K562 (cell line): ENCODE results near the gene TBL1X. TPM values are rescaled to one million over a fixed set of nuclear protein-coding genes. Genes with fewer than 3 reads are reported as not detected.
A peak's percentile ranks its signal among the peaks of the same experiment; 100 is the strongest.

ENCODE experiments used
- ATF1 ChIP-seq, 2 experiments: fragments of 450-650 bp in 1 of 2; IDR thresholded peaks; 2 replicates each; pipeline ENCODE4 v1.6.1; 2016; ENCODE audit warnings: missing compliant biosample characterization in 1 of 2, missing genetic modification characterization in 1 of 2
- ATF7 ChIP-seq: fragments of 450-650 bp; IDR thresholded peaks from 2 replicates; pipeline ENCODE4 v1.7.1; 2014; ENCODE audit warnings: mild to moderate bottlenecking, moderate library complexity
- CHD2 ChIP-seq: IDR thresholded peaks from 2 replicates; pipeline ENCODE4 v1.6.1; 2011; ENCODE audit warnings: low read depth, low read length
- IFI16 ChIP-seq: fragments of 250-450 bp; sonication (Bioruptor Pico); IDR thresholded peaks from 2 replicates; pipeline ENCODE4 v2.1.2; 2022; ENCODE audit warnings: mild to moderate bottlenecking, inconsistent platforms
- IRF2 ChIP-seq: sonication (generic); formaldehyde crosslinking; IDR thresholded peaks from 2 replicates; pipeline ENCODE4 v1.8.1; 2022; ENCODE audit warnings: mild to moderate bottlenecking, missing genetic modification reagents
- SMARCA4 ChIP-seq: fragments of 450-650 bp; IDR thresholded peaks from 2 replicates; pipeline ENCODE4 v1.6.1; 2016
- SP1 ChIP-seq: sonication (generic); formaldehyde crosslinking; IDR thresholded peaks from 2 replicates; pipeline ENCODE4 v1.8.1; 2022; ENCODE audit warnings: mild to moderate bottlenecking, missing genetic modification reagents
- STAT5A ChIP-seq: IDR thresholded peaks from 2 replicates; pipeline ENCODE4 v1.6.1; 2012; ENCODE audit warnings: low read length, inconsistent platforms, borderline replicate concordance
- TGIF2 ChIP-seq: sonication (generic); formaldehyde crosslinking; IDR thresholded peaks from 2 replicates; pipeline ENCODE4 v1.8.1; 2022; ENCODE audit warnings: mild to moderate bottlenecking, missing genetic modification reagents, moderate library complexity
- TOE1 ChIP-seq, 2 experiments: fragments of 450-650 bp in 1 of 2; sonication (generic) in 1 of 2; formaldehyde crosslinking in 1 of 2; IDR thresholded peaks; 2 replicates each; pipeline versions ENCODE4 v1.7.1 to v1.8.0; 2016 to 2022; ENCODE audit warnings: borderline replicate concordance in 2 of 2, mild to moderate bottlenecking in 2 of 2, antibody characterized with exemption in 1 of 2, inconsistent platforms in 1 of 2, low read depth in 1 of 2, missing genetic modification reagents in 1 of 2, moderate library complexity in 1 of 2
- ZFPM2 ChIP-seq: fragments of 250-450 bp; sonication (Bioruptor Pico); IDR thresholded peaks from 2 replicates; pipeline ENCODE4 v1.5.1; 2022; ENCODE audit warnings: mild to moderate bottlenecking
- ZNF140 ChIP-seq: fragments of 250-450 bp; sonication (Bioruptor Pico); IDR thresholded peaks from 2 replicates; pipeline ENCODE4 v1.8.0; 2021; ENCODE audit warnings: moderate library complexity, mild to moderate bottlenecking, inconsistent platforms
- ZNF316 ChIP-seq: fragments of 450-650 bp; IDR thresholded peaks from 2 replicates; pipeline ENCODE4 v1.6.1; 2016
- ZNF830 ChIP-seq: fragments of 250-450 bp; sonication (Bioruptor Pico); IDR thresholded peaks from 2 replicates; pipeline ENCODE4 v1.5.0; 2021; ENCODE audit warnings: mild to moderate bottlenecking
- polyA plus RNA-seq, 8 experiments: library from polyadenylated mRNA; depleted of rRNA in 4 of 8; stranded (reverse) in 5 of 8; unstranded in 3 of 8; fragments of >200 nt; fragmentation: Nextera tagmentation in 2 of 8; fragmentation: Illumina TruSeq in 1 of 8; extraction: Ambion mirVana in 2 of 8; extraction: Trizol in 1 of 8; gene quantifications; 2 replicates each; pipeline versions ENCODE4 v1.2.1 to v1.2.3, GENCODE V29; 2011 to 2014; ENCODE audit warnings: inconsistent platforms in 1 of 8, missing spikeins in 1 of 8
- total RNA-seq, 7 experiments: library from RNA; depleted of rRNA in 6 of 7; stranded (reverse); fragments of >200 nt in 6 of 7; fragmentation: Illumina TruSeq in 2 of 7; extraction: Trizol in 2 of 7; gene quantifications; 2 replicates each; pipeline versions ENCODE4 v1.2.1 to v1.2.3, GENCODE V29; 2011 to 2021; ENCODE audit warnings: low replicate concordance in 1 of 7
- TF ChIP-seq, protein P1 (sequence below): fragments of 450-650 bp; IDR thresholded peaks from 2 replicates; pipeline ENCODE4 v1.6.1; 2017; ENCODE audit warnings: antibody characterized with exemption
- TF ChIP-seq, protein P2 (sequence below), 2 experiments: fragments of 150-350 bp in 1 of 2; IDR thresholded peaks; 2 replicates each; pipeline ENCODE4 v1.6.1; 2012 to 2016; ENCODE audit warnings: low read depth in 2 of 2, low read length in 2 of 2, mild to moderate bottlenecking in 1 of 2, moderate library complexity in 1 of 2
- TF ChIP-seq, protein P3 (sequence below): fragments of 450-650 bp; formaldehyde crosslinking; IDR thresholded peaks from 2 replicates; pipeline ENCODE4 v1.4.0; 2020; ENCODE audit warnings: mild to moderate bottlenecking
- TF ChIP-seq, protein P4 (sequence below), 2 experiments: fragments of 450-650 bp; IDR thresholded peaks; 2 replicates each; pipeline ENCODE4 v1.6.1; 2018; ENCODE audit warnings: mild to moderate bottlenecking in 2 of 2, low read depth in 1 of 2; ENCODE audit not compliant: partially characterized antibody in 2 of 2

TBL1X gene
- total and polyA plus RNA-seq, 9 of the 15 experiments (the other 6 are each of a cell fraction or from before 2014, with no cell fraction given) = 6.0 to 49.6 (median 19.7) TPM

DNA sequence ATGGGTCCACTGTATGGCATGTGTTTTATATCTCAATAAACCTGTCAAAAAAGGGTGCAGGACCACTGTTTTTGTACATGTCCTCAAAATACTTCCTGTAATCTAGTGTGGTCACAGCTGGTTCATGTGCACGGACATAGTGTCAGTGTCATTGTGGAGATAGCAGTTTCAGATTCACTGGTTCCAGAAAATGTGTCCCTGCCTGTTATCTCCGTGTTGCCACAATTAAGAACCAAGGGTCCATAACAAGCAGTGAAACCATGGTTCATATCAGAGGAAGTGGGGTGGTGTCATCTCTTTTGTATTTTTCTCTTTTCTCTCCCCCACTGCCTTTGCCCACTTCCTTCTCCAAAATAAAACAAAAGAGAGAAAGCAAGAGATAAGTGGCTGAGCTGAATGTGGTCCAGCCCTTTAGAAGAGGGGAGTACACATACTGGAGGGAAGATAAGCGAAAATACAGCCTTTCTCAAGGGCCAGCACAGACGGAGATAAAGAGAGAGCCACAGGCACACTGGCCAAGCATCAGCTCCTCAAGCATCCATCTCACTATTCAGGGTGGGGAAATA, 51.2 kb downstream of the TBL1X start (continued):
- TF ChIP-seq ZNF140 (CRISPR knock-in tag) (no peak), ZFPM2 (CRISPR knock-in tag) (no peak), SMARCA4 (peak; percentile 86; the same call in 1 of the 2 replicates), TGIF2 (CRISPR knock-in tag) (no peak), IFI16 (no peak), ZNF830 (CRISPR knock-in tag) (no peak), TOE1 (IDR thresholded peaks at IDR 0.05; ENCODE audit: borderline replicate concordance) (0 out of 2 replicates have a peak, but pooled peaks have one; percentile 18), TOE1 (CRISPR knock-in tag; IDR thresholded peaks at IDR 0.05; ENCODE audit: borderline replicate concordance, low read depth) (no peak), ATF7 (peak; percentile 55), STAT5A (peak; percentile 81), ZNF316 (no peak), SP1 (CRISPR knock-in tag) (peak; percentile 37; the same call in 1 of the 2 replicates), IRF2 (no peak), ATF1 (CRISPR knock-in tag; IDR thresholded peaks at IDR 0.05) (no peak), ATF1 (tag; IDR thresholded peaks at IDR 0.05) (peak; percentile 65), CHD2 (no peak)
- TF ChIP-seq, protein P1, sequence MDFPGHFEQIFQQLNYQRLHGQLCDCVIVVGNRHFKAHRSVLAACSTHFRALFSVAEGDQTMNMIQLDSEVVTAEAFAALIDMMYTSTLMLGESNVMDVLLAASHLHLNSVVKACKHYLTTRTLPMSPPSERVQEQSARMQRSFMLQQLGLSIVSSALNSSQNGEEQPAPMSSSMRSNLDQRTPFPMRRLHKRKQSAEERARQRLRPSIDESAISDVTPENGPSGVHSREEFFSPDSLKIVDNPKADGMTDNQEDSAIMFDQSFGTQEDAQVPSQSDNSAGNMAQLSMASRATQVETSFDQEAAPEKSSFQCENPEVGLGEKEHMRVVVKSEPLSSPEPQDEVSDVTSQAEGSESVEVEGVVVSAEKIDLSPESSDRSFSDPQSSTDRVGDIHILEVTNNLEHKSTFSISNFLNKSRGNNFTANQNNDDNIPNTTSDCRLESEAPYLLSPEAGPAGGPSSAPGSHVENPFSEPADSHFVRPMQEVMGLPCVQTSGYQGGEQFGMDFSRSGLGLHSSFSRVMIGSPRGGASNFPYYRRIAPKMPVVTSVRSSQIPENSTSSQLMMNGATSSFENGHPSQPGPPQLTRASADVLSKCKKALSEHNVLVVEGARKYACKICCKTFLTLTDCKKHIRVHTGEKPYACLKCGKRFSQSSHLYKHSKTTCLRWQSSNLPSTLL = no peak
- TF ChIP-seq, protein P2, sequence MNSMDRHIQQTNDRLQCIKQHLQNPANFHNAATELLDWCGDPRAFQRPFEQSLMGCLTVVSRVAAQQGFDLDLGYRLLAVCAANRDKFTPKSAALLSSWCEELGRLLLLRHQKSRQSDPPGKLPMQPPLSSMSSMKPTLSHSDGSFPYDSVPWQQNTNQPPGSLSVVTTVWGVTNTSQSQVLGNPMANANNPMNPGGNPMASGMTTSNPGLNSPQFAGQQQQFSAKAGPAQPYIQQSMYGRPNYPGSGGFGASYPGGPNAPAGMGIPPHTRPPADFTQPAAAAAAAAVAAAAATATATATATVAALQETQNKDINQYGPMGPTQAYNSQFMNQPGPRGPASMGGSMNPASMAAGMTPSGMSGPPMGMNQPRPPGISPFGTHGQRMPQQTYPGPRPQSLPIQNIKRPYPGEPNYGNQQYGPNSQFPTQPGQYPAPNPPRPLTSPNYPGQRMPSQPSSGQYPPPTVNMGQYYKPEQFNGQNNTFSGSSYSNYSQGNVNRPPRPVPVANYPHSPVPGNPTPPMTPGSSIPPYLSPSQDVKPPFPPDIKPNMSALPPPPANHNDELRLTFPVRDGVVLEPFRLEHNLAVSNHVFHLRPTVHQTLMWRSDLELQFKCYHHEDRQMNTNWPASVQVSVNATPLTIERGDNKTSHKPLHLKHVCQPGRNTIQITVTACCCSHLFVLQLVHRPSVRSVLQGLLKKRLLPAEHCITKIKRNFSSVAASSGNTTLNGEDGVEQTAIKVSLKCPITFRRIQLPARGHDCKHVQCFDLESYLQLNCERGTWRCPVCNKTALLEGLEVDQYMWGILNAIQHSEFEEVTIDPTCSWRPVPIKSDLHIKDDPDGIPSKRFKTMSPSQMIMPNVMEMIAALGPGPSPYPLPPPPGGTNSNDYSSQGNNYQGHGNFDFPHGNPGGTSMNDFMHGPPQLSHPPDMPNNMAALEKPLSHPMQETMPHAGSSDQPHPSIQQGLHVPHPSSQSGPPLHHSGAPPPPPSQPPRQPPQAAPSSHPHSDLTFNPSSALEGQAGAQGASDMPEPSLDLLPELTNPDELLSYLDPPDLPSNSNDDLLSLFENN (IDR thresholded peaks at IDR 0.05; ENCODE audit: low read depth in 2 of 2, low read length in 2 of 2) = peak in 1 of 2 experiments; percentile 22; a peak in 1 of 4 replicates
- TF ChIP-seq, protein P3, sequence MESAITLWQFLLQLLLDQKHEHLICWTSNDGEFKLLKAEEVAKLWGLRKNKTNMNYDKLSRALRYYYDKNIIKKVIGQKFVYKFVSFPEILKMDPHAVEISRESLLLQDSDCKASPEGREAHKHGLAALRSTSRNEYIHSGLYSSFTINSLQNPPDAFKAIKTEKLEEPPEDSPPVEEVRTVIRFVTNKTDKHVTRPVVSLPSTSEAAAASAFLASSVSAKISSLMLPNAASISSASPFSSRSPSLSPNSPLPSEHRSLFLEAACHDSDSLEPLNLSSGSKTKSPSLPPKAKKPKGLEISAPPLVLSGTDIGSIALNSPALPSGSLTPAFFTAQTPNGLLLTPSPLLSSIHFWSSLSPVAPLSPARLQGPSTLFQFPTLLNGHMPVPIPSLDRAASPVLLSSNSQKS (CRISPR knock-in tag) = no peak
- TF ChIP-seq, protein P4, sequence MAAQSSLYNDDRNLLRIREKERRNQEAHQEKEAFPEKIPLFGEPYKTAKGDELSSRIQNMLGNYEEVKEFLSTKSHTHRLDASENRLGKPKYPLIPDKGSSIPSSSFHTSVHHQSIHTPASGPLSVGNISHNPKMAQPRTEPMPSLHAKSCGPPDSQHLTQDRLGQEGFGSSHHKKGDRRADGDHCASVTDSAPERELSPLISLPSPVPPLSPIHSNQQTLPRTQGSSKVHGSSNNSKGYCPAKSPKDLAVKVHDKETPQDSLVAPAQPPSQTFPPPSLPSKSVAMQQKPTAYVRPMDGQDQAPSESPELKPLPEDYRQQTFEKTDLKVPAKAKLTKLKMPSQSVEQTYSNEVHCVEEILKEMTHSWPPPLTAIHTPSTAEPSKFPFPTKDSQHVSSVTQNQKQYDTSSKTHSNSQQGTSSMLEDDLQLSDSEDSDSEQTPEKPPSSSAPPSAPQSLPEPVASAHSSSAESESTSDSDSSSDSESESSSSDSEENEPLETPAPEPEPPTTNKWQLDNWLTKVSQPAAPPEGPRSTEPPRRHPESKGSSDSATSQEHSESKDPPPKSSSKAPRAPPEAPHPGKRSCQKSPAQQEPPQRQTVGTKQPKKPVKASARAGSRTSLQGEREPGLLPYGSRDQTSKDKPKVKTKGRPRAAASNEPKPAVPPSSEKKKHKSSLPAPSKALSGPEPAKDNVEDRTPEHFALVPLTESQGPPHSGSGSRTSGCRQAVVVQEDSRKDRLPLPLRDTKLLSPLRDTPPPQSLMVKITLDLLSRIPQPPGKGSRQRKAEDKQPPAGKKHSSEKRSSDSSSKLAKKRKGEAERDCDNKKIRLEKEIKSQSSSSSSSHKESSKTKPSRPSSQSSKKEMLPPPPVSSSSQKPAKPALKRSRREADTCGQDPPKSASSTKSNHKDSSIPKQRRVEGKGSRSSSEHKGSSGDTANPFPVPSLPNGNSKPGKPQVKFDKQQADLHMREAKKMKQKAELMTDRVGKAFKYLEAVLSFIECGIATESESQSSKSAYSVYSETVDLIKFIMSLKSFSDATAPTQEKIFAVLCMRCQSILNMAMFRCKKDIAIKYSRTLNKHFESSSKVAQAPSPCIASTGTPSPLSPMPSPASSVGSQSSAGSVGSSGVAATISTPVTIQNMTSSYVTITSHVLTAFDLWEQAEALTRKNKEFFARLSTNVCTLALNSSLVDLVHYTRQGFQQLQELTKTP (IDR thresholded peaks at IDR 0.05; ENCODE audit: low read depth in 1 of 2, partially characterized antibody in 2 of 2) = no peak
